Tibial nerve (tissue), 4 donors: ENCODE data around the gene PTX4. TPM values are rescaled to one million over a fixed set of nuclear protein-coding genes. Genes with fewer than 3 reads are reported as not detected.
A peak's percentile ranks its signal among the peaks of the same experiment; 100 is the strongest.

Experiments
- DNase-seq, 2 donors: peaks; one replicate each; pipeline ENCODE4 v3.0.0-alpha.2; 2019; ENCODE audit warnings: low spot score in 2 of 2
- H3K27ac ChIP-seq, 4 donors: fragments of 200-600 bp; sonication (generic) in 3 of 4; one replicate each; pipeline ENCODE4 v1.5.1; 2017 to 2019; ENCODE audit warnings: mild to moderate bottlenecking in 1 of 4
- H3K27me3 ChIP-seq, 2 donors: fragments of 200-600 bp; sonication (generic) in 1 of 2; one replicate each; pipeline versions ENCODE4 v1.5.1 to v1.6.0; 2017 to 2019
- H3K36me3 ChIP-seq, 3 donors: fragments of 200-600 bp; sonication (generic); one replicate each; pipeline ENCODE4 v1.5.1; 2018 to 2019
- H3K4me1 ChIP-seq, 4 donors: fragments of 200-600 bp; sonication (generic) in 3 of 4; one replicate each; pipeline ENCODE4 v1.5.1; 2017 to 2019
- H3K4me3 ChIP-seq, 4 donors: fragments of 200-600 bp; sonication (generic) in 3 of 4; one replicate each; pipeline ENCODE4 v1.5.1; 2017 to 2019; ENCODE audit warnings: mild to moderate bottlenecking in 1 of 4, moderate library complexity in 1 of 4
- H3K9me3 ChIP-seq, 4 donors: fragments of 200-600 bp; sonication (generic) in 3 of 4; one replicate each; pipeline ENCODE4 v1.5.1; 2017 to 2019
- EP300 ChIP-seq, 2 donors: sonication (generic); formaldehyde crosslinking; IDR thresholded peaks; one replicate each; pipeline ENCODE4 v1.6.1; 2017; ENCODE audit warnings: antibody characterized with exemption in 2 of 2, mild to moderate bottlenecking in 1 of 2
- POLR2A ChIP-seq, 2 donors: fragments of 450-650 bp; IDR thresholded peaks; one replicate each; pipeline ENCODE4 v1.6.1; 2017; ENCODE audit warnings: antibody characterized with exemption in 2 of 2, mild to moderate bottlenecking in 2 of 2, moderate library complexity in 2 of 2
- WGBS, 2 donors: methylation state at CpG; one replicate each; pipeline ENCODE4 v1.1.5; 2018; 5-methylcytosine and 5-hydroxymethylcytosine counted together
- total RNA-seq, 4 donors: library from RNA; depleted of rRNA; stranded (reverse); fragments of >200 nt; gene quantifications; one replicate each; pipeline ENCODE4 v1.1.0, GENCODE V29; 2016
- TF ChIP-seq, protein P1 (sequence below), 5 experiments: fragments of 200-600 bp in 3 of 5; fragments of 450-650 bp in 2 of 5; sonication (generic) in 3 of 5; IDR thresholded peaks; one replicate each; pipeline ENCODE4 v1.5.1; 2016 to 2019; ENCODE audit warnings: antibody characterized with exemption in 5 of 5, mild to moderate bottlenecking in 3 of 5, moderate library complexity in 2 of 5

Gene PTX4
- total RNA-seq, 4 donors from 2014 or later = not detected

GRCh38 chr16:1495889-1496262 lies 7.1 kb upstream of the PTX4 start:
- Histone ChIP-seq H3K36me3 (peaks cover 0 to 65% (median 7%) of the 10 kb centered on the region in 3 donors), H3K4me1 (peaks cover 0 to 24% (median 0%) of the 10 kb centered on the region in 4 donors), H3K27me3 (no peaks in the 10 kb centered on the region), H3K4me3 (no peak overlapping the region), H3K27ac (no peak overlapping the region), H3K9me3 (no peaks in the 10 kb centered on the region)
- 90 to 92% methylated on average over 17 to 25 of the region's 25 CpGs for WGBS, 2 donors
- no peak for DNase-seq
- no peak for TF ChIP-seq POLR2A (IDR thresholded peaks at IDR 0.05)
- TF ChIP-seq, protein P1, sequence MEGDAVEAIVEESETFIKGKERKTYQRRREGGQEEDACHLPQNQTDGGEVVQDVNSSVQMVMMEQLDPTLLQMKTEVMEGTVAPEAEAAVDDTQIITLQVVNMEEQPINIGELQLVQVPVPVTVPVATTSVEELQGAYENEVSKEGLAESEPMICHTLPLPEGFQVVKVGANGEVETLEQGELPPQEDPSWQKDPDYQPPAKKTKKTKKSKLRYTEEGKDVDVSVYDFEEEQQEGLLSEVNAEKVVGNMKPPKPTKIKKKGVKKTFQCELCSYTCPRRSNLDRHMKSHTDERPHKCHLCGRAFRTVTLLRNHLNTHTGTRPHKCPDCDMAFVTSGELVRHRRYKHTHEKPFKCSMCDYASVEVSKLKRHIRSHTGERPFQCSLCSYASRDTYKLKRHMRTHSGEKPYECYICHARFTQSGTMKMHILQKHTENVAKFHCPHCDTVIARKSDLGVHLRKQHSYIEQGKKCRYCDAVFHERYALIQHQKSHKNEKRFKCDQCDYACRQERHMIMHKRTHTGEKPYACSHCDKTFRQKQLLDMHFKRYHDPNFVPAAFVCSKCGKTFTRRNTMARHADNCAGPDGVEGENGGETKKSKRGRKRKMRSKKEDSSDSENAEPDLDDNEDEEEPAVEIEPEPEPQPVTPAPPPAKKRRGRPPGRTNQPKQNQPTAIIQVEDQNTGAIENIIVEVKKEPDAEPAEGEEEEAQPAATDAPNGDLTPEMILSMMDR (IDR thresholded peaks at IDR 0.05) = no peak
- no peak for TF ChIP-seq EP300 (IDR thresholded peaks at IDR 0.05)

DNA sequence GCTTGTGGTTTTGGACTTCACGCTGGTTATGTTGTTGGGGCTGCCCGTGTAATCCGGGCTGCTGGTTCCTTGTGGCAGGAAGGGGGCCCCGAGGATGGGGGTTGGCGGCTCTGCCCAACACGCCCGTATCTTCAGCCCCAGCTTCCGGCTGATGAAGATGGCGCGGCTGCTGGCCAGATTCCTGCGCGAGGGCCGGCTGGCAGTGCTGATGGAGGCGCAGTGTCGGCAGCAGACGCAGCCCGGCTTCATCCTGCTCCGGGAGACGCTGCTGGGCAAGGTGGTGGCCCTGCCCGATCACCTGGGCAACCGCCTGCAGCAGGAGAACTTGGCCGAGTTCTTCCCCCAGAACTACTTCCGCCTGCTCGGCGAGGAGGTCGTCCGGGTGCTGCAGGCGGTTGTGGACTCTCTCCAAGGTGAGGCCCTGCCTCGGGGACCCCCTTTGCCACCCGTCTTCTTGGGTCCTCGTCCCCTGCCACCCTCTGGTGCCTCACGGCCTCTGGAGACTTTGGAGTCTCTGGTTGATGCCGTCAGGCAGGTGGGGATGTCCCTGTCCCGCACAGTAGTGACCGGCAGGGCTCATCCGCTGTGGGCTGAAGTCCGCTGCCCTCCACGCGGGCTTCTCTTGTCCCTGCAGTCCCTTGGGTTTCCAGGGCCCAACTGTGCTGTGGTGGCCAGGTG lies 6.6 kb upstream of the PTX4 start:
- Histone ChIP-seq H3K27me3 (no peaks in the 10 kb centered on the region), H3K4me3 (no peak overlapping the region), H3K36me3 (peaks cover 0 to 60% (median 7%) of the 10 kb centered on the region in 3 donors), H3K27ac (no peak overlapping the region), H3K4me1 (peaks cover 0 to 24% (median 0%) of the 10 kb centered on the region in 4 donors), H3K9me3 (no peaks in the 10 kb centered on the region)
- DNase-seq = no peak
- 89 to 92% methylated on average over 22 to 32 of the region's 39 CpGs for WGBS, 2 donors
- TF ChIP-seq POLR2A (IDR thresholded peaks at IDR 0.05) (no peak), EP300 (IDR thresholded peaks at IDR 0.05) (no peak)
- TF ChIP-seq, protein P1 (IDR thresholded peaks at IDR 0.05) = no peak

DNA sequence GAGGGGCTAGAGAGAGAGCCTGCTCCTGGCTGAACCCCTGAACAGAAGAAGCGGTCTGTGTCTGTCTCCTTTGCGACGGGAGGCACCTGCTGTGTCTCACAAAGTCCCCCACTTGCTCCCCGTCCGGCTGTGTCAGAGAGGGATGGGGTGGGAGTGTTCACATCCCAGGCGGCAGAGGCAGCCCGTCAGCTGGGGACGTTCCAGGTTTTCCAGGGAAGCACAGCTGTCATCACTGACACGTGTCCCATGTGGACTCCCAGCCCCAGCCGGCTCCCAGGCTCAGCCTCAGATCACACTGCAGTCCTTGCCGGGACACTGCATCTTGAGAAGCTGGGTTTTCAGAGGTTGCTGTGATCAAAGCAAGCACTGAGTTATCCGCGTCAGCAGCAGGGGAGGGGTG lies 6.0 kb upstream of the PTX4 start:
- Histone ChIP-seq H3K9me3 (no peaks in the 10 kb centered on the region), H3K4me1 (peaks cover 0 to 24% (median 0%) of the 10 kb centered on the region in 4 donors), H3K27ac (no peak overlapping the region), H3K27me3 (no peaks in the 10 kb centered on the region), H3K4me3 (no peak overlapping the region), H3K36me3 (peaks cover 0 to 54% (median 6%) of the 10 kb centered on the region in 3 donors)
- no peak for DNase-seq
- TF ChIP-seq POLR2A (IDR thresholded peaks at IDR 0.05) = no peak
- TF ChIP-seq, protein P1 (IDR thresholded peaks at IDR 0.05) = no peak
- TF ChIP-seq EP300 (IDR thresholded peaks at IDR 0.05) = no peak
- 84 to 86% methylated on average over 13 of the region's 13 CpGs for WGBS, 2 donors

GRCh38 chr16:1494129-1494640 lies 5.4 kb upstream of the PTX4 start:
- Histone ChIP-seq H3K4me3 (peak overlapping the region; percentile 73 to 93 (median 86)), H3K4me1 (peaks cover 0 to 24% (median 0%) of the 10 kb centered on the region in 4 donors), H3K27ac (peak overlapping the region in 1 of 4 donors; percentile 90), H3K36me3 (peaks cover 0 to 48% (median under 1%) of the 10 kb centered on the region in 3 donors), H3K27me3 (no peaks in the 10 kb centered on the region), H3K9me3 (no peaks in the 10 kb centered on the region)
- no peak for TF ChIP-seq EP300 (IDR thresholded peaks at IDR 0.05)
- TF ChIP-seq, protein P1 (IDR thresholded peaks at IDR 0.05) = peak in 3 of 5 experiments; percentile 29 to 49 (median 34)
- WGBS, 2 donors = 36 to 48% methylated on average over 17 to 24 of the region's 25 CpGs
- DNase-seq = peak in 1 of 2 donors; percentile 26

DNA sequence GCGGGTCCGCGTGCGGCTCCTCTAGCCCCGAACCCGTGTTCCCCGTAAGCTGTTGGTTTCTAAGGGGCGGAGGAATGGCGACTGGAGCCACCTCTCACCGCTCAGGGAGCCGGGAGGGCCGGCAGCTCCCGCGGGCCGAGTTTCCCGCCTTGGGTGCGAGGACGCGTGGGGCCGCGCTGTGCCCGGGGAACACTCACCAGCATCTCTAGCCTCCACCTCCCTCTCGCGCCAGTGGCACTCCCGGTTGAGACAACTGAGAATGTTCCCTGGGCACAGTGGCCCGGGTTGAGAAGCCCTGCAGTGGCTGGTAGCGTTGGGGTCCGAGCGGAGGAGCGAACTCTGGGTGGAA lies 5.0 kb upstream of the PTX4 start:
- peak overlapping the region; percentile 73 to 93 (median 86) for H3K4me3 ChIP-seq
- no peaks in the 10 kb centered on the region for H3K27me3 ChIP-seq
- H3K4me1 ChIP-seq = peaks cover 0 to 24% (median 0%) of the 10 kb centered on the region in 4 donors
- DNase-seq = no peak
- peaks cover 0 to 44% (median 0%) of the 10 kb centered on the region in 3 donors for H3K36me3 ChIP-seq
- no peaks in the 10 kb centered on the region for H3K9me3 ChIP-seq
- TF ChIP-seq, protein P1 (IDR thresholded peaks at IDR 0.05) = no peak
- no peak for TF ChIP-seq EP300 (IDR thresholded peaks at IDR 0.05)
- no peak for TF ChIP-seq POLR2A (IDR thresholded peaks at IDR 0.05)
- WGBS, 2 donors = 0% methylated on average over 15 to 16 of the region's 30 CpGs
- H3K27ac ChIP-seq = peak overlapping the region; percentile 75 to 96 (median 89)
